Measurements from ENCODE around the gene RBM47.

RBM47 gene

DNA sequence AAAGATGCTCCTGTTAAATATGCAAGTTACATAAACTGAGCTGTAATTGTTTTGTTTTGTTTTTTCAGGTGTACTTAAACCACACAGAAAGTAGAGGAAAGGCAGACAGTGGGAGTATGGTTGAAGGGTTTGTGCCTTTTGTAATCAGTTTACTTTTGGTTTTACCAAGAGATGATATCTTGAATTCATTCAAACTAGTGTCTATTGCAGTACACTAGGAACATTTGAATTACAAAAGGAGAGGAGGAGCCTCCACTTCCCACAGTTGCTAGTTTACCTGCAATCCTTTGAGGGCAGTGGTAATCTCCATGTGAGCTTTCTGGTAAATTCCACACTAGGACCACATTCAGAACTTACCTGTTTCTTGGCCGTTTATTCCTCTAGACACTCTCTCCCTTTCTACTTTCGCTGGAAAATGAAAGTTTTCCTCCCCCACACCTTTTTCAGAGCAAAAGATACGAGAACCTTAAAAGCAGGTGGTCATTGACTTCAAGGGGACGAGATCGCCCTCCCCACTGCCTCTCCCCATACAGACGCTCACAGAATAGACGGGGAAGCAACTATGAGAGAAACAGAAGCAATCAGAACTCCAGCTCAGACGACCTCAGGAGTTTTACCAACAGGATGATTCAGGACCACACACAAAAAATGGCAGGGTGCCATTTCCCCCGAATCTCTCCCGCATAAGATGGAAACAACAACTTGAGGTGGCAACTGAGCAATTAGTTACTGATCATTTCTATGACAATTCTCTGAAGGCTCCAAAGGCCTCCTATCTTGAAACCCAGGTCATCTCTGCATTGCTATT lies 3.3 kb downstream of the RBM47 start:
- peak; percentile 59 for FAIRE-seq
- peak; percentile 12 for DNase-seq (ENCODE audit: low spot score)

DNA sequence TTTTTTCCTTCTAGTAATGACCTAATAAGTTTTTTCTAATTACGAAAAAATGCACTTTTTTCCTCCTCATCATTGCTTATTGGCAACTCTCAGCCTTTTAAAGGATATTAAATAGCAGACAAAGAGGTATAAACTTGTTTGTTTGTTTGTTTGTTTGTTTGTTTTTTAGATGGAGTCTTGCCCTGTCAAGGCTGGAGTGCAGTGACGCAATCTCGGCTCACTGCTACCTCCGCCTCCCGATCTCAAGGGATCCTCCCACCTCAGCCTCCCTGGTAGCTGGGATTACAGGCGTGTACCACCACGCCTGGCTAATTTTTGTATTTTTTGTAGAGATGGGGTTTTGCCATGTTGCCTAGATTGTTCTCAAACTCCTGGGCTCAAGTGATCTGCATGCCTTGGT lies 6.0 kb downstream of the RBM47 start:
- DNase-seq (ENCODE audit: low spot score) (no peak), FAIRE-seq (no peak)

DNA sequence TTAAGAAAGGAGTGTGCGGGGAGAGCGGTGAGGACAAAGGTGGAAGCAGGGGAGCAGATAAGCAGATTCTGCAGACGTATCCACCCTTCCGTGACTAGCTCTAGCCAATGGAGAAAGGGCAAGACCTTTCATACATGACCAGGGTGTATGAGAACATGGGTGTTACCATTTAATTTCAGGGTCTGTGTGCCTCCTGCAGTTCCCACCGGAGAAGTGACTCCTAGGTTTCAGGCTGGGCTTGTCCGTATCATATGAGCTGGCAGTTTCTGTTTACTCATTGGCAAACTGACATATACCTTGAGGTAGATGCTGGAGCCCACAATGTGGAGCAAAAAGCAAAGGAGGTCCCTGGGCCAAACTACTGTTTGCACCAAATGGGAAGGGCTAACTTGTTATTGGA lies 6.8 kb downstream of the RBM47 start:
- DNase-seq (ENCODE audit: low spot score): no peak
- no peak for FAIRE-seq

DNA sequence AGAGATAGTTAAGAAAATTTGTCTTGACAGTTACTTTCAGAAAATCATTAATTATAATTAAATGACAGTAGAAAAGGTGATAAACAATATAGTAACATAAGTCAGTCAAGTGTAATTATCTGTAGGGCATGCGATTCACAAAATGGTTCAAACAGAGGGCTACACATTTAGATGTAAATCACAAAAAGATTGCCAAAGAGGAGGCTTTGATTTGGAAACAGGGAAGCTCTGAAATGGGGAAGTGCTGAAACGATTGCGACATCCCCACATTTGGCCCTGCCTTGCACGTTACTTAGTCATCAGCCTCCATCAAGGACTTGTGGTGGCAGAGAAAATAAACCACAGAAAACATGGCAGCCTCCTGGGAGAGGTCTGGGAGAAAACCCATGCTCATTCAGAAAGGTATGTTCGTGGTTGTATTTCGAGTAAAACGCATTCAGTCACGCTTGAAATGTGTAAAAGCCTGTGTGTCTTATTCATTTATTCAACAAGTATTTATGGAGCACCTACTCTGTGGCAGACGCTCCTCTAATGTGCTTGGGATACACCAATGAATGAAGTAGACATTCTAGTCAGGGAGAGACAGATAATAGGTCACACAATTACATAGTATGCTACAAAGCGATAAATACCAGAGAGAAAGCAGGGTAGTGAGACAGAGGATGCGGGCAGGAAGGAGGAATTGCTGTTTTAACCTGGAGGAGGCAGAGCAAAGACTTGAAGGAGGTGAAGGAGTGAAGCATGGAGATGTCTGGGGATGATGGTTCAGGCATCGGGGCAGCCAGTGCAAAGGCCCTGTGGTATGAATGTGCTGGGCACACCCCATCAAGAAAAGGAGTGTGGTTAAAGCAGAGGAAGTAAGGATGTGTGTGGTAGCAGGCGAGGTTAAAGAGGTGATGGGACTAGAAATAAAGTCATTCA lies 7.8 kb downstream of the RBM47 start:
- peak; percentile 89 for DNase-seq (ENCODE audit: low spot score)
- peak; percentile 95 for FAIRE-seq

DNA sequence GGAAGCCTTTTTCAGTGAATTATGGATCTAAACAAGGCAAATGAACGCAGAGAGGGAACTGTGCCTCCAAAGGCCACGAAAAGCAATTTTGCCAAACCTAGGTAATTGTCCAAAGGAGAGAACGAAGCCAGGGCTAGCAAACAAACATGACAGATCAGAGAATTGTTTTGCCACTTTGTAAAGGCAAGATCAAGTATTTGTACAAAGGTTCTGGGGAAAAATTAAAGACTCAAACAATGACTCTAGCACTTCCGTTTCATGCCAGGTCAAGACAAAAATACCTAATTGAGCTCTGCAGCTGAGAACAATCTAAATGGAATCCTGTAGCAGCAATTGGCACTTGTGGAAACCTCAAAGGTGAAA lies 8.5 kb downstream of the RBM47 start:
- FAIRE-seq (no peak), DNase-seq (ENCODE audit: low spot score) (no peak)

DNA sequence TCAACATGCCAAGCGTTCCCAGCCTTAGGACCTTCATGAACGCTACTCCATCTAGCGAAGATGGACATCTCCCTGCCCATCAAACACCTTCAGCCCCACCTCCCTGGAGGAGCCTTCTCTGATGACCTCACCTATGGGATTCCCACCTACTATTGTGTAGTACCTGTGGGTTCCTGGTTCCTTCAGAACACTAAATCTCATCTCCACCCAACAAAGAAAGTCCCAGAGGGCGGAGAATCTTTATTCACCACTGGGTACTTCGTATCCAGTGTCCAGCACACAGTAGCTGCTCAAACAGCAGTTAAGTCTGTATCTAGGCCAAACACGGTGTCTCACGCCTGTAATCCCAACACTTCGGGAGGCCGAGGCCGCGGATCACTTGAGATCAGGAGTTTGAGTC lies 10.1 kb downstream of the RBM47 start:
- no peak for DNase-seq (ENCODE audit: low spot score)
- no peak for FAIRE-seq

DNA sequence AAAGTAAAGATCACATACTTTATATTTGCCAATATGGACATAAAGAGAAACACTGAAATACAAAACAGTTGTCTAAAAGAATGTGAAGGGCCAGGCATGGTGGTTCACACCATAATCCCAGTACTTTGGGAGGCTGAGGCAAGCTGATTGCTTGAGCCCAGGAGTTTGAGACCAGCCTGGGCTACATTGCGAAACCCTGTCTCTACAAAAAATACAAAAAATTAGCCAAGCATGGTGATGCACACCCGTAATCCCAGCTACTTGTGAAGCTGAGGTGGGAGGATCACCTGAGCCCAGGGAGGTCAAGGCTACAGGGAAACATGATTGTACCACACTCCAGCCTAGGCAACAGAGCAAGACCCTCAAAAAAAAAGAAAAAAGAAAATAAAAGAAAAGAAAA lies 11.8 kb downstream of the RBM47 start:
- DNase-seq (ENCODE audit: low spot score) (no peak), FAIRE-seq (no peak)

DNA sequence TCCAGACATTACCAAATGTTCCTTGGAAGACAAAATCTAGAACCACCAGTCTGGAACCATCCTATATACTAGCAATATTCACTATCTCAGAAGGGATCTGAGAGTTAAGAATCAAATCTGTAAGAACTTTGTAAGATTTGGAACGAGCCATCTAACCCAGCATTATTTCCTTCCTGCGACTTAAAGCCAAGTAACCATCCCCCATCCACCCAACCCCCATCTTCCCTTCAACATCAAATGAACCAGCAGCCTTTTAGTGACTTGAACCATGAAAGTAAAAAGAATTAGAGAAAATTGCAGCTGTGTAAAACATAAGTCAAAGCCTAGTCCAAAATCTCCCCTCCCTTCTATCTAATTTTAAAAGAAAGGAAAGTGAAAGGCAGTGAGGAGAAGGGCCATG lies 15.6 kb downstream of the RBM47 start:
- FAIRE-seq (no peak), DNase-seq (ENCODE audit: low spot score) (no peak)

DNA sequence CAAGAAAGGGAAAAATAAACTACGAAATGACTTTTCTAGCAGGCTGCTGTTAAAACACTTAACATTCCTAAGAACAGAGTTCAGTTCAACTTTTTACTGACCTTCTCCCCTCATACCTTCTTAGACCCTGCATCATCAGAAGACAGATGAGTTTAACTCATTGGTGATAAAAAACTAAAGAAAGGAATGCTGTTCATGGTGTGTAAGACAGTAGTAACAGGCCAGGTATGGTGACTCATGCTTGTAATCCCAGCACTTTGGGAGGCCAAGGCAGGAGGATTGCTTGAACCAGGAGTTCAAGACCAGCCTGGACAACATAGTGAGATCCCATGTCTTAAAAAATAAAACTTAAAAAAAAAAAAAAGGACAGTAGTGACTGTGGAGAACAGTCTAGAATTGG lies 16.2 kb downstream of the RBM47 start:
- FAIRE-seq (no peak), DNase-seq (ENCODE audit: low spot score) (peak; percentile 18)

DNA sequence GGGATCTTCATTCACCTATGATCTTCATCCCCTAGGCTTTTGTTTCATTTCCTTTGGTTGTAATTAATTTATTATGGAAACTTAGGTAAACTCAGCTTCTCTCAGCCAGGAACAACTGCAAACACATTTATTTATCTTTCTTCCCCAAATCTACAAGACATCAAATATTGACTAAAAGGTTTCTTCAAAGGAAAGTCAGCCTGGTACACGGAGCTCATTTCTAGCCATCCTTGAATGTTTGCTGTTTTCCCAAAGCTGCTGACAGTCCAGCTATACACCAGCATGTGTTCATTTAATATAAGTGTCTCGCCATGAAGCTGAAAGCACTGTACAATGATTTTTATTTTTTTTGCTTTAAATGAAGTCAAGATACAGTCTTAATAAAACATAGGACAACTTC lies 16.8 kb downstream of the RBM47 start:
- FAIRE-seq: no peak
- DNase-seq (ENCODE audit: low spot score): no peak

DNA sequence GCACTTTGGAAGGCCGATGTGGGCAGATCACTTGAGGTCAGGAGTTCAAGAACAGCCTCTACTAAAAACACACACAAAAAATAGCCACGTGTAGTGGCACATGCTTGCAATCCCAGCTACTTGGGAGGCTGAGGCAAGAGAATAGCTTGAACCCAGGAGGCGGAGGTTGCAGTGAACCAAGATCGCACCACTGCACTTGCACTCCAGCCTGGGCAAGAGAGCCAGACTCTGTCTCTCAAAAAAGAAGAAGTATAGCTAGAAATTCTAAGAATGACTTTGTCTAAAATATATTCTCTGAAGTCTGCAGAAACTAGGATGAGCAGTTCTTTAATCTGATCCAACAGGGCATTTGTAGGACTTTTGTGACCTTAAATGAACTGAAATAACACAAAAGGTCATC lies 17.4 kb downstream of the RBM47 start:
- FAIRE-seq: no peak
- DNase-seq (ENCODE audit: low spot score): no peak

DNA sequence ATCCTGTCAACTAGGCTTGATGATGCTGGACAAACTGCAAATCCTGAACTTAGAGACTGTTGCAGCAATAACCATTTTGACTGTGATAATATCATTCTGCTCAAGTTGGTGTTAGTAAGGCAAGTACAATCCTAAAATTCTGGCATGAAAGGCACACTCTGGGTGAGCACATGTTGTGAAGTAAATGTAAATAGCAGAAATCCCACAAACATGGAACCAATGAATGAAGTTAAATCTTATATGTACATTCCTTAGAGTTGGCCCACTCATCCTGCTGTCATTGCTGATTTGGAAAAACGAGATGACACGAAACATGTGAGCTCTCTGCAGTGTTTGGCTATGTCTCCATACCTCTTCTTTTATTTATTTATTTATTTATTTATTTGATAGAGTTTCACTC lies 21.0 kb downstream of the RBM47 start:
- FAIRE-seq (no peak), DNase-seq (ENCODE audit: low spot score) (no peak)

DNA sequence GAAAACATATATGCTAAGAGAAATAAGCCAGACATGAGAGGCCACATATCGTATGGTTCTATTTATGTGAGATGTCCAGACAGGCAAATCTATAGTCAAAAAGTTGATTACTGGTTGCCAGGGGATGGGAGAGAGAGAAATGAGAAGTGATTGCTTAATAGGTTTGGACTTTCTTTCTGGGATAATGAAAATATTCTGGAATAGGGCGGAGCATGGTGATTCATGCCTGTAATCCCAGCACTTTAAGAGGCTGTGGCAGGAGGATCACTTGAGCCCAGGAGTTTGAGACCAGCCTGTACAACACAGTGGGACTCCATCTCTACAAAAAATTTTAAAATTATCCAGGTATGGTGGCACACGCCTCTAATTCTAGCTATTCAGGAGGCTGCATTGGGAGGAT lies 22.4 kb downstream of the RBM47 start:
- DNase-seq (ENCODE audit: low spot score) (no peak), FAIRE-seq (no peak)

DNA sequence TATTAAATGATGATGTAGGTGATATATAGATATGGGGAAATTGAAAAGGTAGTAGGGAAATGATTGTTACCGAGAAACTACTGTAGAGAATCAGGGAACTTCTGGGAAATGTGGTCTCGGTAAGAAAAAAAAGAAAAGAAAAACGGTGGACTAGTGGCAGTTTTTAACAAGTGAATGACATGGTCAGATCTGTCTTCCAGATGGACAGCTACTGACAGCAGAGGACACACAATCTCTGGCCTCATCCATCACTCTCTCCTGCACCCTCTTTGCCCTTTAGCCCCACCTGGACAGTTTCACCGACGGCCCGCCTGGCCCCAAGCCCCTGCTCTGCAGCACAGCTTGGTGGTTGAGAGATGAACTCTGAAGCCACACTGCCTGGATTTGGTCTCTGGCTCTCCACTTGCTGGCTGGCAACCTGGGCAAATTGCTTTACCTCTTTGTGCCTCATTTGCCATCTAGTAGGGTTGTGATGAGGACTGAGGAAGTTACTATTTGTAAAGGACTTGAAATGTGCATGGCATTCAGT lies 23.4 kb downstream of the RBM47 start:
- DNase-seq (ENCODE audit: low spot score) (no peak), FAIRE-seq (no peak)

DNA sequence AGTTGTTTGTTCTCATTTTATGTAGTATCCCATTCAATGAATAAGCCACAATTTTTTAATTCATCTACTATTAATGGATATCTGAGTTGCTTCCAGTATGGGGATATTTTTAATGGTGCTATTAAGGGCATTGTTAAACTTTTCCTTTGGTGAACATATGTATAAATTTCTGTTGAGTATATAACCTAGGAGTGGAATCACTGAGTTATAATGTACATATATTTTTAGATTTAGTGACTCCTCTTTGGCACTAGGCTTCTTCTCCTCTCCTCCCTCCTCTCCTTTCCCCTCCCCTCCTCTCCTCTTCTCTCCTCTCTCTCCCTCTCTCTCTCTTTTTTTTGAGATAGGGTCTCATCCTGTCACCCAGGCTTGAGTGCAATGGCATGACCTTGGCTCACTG lies 26.4 kb downstream of the RBM47 start:
- DNase-seq (ENCODE audit: low spot score) (no peak), FAIRE-seq (no peak)

DNA sequence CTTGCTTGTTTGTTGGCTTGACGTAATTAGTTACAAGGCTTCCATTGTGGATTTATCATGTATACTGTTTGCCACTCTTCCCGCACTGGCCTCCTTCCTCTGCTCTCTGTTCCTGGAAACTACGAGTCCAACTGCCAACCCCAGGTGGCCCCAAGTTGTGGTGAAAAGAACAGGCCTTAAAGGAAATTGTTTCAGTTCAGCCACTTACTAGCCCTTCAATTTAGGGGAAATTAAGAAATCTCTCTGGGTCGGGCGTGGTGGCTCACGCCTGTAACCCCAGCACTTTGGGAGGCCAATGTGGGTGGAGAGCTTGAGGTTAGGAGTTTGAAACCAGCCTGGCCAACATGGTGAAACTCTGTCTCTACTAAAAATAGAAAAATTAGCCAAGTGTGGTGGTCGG lies 28.0 kb downstream of the RBM47 start:
- FAIRE-seq: no peak
- DNase-seq (ENCODE audit: low spot score): no peak

DNA sequence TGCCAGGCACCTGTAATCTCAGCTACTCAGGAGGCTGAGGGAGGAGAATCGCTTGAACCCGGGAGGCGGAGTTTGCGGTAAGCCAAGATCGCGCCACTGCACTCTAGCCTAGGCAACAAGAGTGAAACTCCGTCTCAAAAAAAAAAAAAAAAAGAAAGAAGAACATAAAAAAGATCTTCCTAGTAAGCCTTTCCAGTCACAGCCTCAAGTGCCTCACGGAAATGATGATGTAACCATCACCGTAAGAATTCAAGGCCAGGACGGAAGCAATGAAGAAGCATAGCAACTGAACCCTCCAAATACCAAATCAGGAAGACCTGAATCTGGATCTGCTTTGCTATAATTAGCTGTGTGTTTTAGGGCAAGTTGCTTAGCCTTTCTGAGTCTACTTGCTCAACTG lies 28.8 kb downstream of the RBM47 start:
- FAIRE-seq: no peak
- no peak for DNase-seq (ENCODE audit: low spot score)

DNA sequence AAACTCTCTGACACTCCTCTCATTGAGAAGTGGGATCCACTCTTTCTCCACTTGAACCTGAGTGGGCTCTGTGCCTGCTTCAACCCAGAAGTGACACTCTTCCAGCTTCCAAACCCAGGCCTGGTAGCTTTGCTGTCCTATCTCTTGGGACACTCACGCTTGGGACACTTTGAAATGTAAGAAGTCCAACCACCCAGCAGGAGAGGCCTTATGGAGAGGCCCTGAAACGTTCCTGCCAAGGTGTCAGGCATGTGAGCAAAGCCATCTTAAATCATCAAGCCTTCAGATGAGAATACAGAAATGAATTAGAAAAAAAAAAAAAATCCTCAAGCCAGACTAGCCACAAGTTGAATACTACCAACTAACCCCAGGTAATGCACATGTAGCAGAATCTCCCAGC lies 30.2 kb downstream of the RBM47 start:
- DNase-seq (ENCODE audit: low spot score) (no peak), FAIRE-seq (no peak)

DNA sequence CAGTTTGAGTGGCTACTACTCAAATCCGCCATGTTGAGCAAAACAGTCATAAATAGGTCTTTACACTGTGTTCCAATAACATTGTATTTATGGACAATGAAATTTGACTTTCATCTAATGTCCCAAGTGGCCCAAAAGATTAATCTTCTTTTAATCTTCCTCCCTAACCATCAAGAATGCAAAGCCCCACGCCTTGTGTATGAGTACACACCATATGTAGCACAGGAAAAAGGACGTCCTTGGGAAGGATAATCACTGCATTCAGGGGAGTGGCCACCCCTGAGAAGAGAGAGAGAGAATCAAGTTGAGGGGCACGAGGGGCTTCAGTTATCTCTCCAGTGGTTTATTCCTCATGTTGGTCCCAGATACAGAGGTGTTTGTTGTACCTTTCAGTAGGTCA lies 33.1 kb downstream of the RBM47 start:
- DNase-seq (ENCODE audit: low spot score) (no peak), FAIRE-seq (no peak)

DNA sequence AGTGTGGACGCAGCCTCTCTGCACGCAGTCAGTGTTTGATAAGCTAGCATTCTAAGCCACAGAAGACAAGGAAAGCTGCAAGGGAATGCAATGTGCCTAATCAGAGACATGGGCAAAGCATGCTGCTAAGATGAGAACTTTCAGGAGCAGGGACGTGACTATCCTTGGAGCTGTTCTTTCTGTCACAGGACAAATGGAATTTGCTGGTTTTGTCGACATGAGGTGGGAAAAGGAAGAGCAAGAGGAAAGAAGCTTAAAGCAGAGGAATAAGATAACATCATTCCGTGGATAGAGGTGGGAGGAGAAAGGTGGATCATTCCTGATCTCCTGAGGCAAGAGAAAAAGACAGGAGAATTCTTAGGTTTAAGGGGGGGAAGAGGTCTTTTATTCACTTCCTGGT lies 33.7 kb downstream of the RBM47 start:
- FAIRE-seq: no peak
- no peak for DNase-seq (ENCODE audit: low spot score)

DNA sequence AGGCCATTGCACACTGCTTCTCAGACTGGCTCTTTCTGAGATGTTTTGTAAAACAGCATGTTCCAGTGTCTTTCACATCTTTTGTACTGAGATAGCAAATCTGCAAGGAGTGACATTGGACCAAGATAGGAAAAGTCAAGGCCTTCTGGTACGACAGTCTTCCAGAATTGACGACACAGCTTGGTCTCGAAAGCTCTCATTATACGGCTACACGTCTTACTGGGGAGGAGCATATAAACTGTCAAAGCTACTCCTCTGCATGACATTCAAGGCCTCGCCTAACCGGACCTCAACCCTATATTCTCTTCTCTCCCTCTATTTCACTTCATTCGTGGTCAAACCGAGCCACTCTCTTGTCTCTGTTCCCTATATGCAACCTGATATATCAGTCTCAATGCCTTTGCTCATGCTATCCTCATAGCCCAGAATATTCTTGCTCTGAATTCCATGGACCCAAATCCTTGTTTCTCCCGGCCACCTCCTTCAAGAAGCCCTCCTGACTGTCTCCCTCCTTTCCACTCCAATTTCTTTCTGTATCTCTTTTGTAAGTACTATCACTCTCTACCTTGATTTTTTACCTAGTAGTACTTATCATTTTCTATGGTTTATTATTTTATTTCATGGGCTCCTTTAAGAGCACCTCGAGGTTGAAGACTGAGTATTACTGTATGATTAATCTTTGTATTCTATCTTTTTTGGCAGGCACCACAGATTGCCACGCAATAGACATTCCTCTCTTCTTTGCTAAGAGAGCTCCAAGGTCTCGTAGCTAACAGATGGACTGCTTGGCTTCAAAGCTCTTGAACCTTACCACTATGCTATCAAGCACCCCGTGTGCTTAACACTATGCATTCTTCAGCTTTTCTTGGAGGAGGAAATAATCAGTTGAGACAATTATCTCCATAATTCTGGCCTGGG lies 35.1 kb downstream of the RBM47 start:
- FAIRE-seq: no peak
- DNase-seq (ENCODE audit: low spot score): no peak

DNA sequence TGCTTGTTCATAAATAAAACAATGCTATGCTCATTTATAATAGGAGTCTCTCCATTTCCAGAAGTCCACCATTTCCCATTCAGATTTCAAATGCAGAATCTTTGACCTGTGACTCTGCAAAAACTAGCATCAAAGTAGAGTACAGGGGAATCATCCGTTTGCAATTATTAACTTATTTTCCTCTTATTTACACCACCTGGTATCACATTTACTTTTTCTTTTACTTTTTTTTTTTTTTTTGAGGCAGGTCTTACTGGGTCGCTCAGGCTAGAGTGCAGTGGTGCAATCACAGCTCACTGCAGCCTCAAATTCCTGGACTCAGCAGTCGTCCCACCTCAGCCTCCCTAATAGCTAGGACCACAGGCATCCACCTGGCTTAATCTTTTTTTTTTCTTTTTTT lies 37.6 kb downstream of the RBM47 start:
- FAIRE-seq (no peak), DNase-seq (ENCODE audit: low spot score) (no peak)
